GM21381 (cell line): ENCODE results near the gene TSR1.
"Not testable (repeated sequence)": the region's sequence is repeated elsewhere in the genome, so short reads cannot be mapped to it uniquely, and the experiment has no call there.

Experiments used
- ATAC-seq: cut with Tn5 transposase; IDR thresholded peaks from one replicate; pipeline ENCODE4 v1.9.1; 2021; ENCODE audit warnings: mild to moderate bottlenecking, moderate library complexity; ENCODE audit not compliant: unreplicated experiment

The TSR1 gene

DNA sequence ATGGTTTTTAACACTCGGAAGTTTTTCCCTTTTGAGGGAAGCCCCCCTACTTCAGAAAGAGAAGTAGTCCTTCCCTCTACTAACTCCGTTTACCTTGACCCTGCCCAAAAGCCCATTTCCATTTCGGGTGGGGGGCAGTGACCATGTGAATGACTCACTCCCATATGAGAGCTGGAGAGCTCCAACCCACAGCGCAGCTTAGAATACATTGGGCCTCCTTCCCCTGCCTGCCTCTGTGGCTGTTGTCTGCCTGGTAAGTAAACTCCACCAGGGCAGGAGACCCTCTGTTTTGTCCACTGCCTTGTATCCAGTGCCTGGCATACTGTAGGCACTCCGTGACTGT is 2.0 kb upstream of the TSR1 start:
- no peak for ATAC-seq

DNA sequence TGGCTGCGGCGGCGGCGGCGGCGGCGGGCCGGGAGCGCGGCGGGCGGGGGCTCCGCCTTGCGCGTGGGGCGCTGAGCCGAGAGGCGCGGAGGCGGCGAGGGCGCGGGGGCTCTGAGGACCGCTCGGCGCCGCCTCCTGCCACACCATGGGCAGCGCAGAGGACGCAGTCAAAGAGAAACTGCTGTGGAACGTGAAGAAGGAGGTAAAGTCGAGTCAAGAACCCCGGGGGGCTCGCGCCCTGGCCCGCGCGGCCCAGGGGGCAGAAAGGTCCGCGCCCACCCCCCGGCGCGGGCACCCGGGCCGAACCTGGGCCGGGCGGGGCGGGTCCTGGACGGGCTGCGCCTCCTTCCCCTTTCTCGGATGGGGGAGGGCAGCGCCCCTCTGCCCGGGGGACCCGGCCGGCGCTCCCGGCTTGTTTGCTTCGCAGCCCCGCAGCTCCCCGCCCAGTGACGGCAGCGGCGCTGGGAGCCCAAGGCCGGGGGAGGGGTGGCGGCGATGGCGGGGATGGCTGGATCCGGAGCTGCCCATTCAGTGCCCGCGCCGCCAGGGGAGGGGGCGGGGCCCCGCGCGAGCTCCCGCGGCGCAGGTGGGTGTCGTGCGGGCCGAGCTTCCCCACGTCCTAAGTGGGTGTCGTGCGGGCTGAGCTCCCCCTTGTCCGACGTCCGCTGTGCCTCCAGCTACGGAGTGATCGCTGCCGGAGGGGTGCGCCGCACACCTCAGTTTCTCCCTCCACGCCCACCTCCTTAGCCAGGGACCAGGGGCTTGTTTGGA is 1.5 kb upstream of the TSR1 start:
- no peak for ATAC-seq

DNA sequence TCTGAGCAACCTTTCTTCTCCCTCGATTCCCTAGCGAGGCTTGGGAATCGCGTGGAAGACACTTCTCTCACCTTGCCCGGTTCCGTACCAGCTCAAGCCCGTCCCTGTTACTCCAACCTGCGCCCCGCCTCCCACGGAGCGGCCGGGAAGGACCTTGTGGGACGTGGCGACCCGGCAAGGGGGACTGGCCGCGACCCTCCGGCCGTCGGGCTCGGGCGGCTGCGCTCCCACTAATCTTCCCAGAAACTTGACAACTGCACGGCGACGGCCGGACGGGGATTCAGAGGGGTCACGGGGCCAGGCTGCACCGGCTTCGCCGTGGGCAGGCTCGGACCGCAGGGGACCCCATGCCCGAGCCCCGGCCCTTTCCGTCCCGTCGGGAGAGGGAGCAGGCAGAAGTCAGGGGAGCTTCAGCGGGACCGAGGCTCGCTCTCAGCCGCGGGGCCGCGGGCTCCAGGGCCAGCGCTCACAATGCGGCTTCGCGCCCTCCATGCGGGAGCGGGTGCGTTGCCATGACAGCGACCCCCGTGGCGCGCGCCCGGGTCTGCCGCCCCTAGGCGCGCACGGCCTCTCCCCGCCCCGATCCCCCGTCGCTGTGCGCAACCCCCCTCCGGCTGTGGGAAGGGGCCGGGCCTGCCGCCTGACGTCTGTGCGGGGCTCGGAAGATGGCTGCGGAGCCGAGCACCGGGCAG is 741 bp upstream of the TSR1 start, which contains the start of gene SGSM2:
TSS of gene SGSM2 (plus strand) at position 650 of the 692 bp plus-strand sequence. CDS start 188 bp downstream, outside the sequence.
- ATAC-seq: no peak

DNA sequence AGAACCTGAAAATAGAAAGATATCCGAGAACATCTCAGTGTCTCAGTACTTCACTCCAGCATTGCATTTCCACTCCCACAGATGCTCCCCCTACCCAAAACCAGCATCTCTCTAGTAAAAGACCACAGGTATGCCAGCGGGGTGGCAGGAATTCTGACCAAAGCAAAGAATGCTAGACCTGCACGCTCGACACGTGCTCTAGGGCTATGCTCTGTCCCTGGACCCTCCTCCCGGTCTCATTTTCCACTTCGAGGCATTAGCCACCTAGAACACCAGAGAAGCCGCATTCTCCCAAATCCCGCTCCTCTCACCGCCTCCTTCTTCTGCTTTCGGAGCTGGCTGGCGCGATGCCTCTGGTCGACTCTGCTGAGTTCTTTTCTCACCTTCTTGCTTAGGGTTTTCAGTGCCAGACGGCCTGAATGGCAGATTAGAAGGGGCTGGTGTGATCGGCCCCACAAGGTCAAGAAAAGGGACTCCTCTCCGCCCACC is 487 bp downstream of the TSR1 start:
- ATAC-seq: no peak

DNA sequence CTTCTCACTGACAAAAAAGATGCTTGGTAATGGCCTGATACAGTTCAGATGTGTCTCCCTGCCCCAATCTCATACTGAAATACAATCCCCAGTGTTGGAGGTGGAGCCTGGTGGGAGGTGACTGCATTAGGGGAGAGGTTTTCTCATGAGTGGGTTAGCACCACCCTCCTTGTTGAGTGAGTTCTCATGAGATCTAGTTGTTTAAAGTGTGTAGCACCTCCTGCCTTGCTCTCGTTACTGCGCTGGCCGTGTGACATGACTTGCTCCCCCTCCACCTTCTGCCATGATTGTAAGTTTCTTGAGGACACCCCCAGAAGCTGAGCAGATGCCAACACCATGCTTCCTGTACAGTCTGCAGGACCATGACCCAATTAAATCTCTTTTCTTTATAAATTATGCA is 5.0 kb downstream of the TSR1 start:
- ATAC-seq: no peak

DNA sequence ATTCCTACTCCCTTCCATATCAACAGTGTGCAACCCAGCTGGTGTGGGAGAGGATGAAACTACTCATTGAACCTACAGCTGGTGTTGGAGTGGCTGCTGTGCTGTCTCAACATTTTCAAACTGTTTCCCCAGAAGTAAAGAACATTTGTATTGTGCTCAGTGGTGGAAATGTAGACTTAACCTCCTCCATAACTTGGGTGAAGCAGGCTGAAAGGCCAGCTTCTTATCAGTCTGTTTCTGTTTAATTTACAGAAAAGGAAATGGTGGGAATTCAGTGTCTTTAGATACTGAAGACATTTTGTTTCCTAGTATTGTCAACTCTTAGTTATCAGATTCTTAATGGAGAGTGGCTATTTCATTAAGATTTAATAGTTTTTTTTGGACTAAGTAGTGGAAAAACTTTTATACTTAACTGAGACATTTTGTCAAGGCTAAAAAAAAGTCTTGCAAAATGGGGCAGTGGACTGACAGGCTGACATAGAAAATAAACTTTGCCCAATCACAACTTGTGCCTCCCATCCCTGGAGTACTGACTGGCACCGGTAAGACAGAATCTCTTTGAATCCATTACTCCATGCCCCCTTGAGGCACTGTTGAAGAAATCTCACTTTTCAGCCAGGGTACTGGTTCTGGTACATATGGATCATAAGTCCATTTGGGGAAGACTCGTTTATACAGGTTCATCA is 12.5 kb downstream of the TSR1 start:
- ATAC-seq: no peak

DNA sequence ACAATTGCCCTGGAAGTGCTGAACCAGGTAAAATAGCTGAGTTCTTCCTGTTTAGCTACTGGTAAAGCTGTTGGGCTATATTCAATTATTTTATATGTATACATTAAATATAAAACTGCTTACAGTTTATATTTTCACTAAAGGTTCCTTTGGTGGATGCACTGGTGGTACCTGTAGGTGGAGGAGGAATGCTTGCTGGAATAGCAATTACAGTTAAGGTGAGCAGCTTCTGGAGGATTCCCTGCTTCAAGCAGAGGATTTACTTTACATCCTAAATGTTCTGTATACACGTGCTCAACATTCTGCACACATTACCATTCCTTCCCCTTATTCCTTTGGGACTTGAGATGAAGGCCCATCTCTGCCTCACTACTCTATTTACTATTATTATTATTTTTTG is 14.9 kb downstream of the TSR1 start:
- no peak for ATAC-seq

DNA sequence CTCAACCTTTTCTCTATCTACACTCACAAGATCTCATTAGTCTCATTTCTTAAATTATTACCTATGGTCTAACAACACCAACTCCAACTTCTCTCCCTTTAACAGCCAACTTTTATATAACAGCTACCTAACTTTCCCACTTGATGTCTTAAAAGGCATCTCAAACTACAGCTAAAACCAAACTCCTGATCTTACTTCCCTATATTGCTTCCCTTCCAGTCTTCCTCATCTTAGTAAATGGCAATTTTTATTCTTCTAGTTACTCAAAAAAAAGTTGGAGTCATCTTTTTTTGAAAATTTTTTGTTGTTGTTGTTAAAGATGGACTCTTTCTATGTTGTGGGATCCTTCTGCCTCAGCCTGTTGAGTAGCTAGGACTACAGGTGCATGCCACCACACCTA is 17.2 kb downstream of the TSR1 start:
- no peak for ATAC-seq

DNA sequence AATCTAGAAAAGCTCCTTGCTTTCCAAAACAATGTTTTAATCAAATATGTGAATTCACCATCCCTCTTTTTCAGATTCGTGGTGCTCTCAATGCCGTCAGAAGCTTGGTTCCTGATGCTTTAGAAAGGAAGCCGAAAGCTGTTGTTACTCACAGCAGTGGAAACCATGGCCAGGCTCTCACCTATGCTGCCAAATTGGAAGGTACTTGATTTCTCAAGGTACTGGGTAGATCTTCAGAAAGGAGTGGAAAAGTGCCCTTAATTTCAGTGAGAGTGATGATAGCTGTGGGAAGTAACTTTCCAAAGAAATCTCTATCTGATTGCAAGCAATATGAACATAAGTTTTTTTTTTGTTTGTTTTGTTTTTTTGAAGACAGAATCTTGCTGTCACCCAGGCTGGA is 18.5 kb downstream of the TSR1 start:
- ATAC-seq: no peak

DNA sequence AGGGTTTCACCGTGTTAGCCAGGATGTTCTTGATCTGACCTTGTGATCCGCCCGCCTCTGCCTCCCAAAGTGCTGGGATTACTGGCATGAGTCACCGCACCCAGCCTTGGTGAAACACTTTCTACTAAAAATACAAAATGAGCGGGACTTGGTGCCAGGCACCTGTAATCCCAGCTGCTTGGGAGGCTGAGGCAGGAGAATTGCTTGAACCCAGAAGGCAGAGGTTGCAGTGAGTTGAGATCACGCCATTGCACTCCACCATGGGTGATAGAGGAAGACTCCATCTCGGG is 19.4 kb downstream of the TSR1 start:
- not testable (repeated sequence) for ATAC-seq

DNA sequence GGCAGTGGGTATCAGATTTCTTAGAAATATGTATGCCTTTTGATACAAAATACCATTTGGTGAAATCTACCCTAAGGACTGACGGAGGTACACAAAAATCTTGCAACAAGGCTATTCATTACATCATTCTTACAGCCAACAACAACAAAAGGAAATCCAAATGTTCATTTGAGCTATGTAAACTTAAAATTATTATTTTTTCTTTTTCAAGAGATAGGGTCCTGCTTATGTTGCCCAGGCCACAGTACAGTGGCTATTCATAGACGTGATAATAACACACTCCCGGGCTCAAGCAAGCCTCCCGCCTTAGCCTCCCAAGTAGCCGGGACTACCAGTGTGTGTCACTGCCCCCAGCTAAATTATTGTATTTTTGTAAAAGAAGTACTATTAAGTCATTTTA is 23.5 kb downstream of the TSR1 start:
- ATAC-seq: no peak

DNA sequence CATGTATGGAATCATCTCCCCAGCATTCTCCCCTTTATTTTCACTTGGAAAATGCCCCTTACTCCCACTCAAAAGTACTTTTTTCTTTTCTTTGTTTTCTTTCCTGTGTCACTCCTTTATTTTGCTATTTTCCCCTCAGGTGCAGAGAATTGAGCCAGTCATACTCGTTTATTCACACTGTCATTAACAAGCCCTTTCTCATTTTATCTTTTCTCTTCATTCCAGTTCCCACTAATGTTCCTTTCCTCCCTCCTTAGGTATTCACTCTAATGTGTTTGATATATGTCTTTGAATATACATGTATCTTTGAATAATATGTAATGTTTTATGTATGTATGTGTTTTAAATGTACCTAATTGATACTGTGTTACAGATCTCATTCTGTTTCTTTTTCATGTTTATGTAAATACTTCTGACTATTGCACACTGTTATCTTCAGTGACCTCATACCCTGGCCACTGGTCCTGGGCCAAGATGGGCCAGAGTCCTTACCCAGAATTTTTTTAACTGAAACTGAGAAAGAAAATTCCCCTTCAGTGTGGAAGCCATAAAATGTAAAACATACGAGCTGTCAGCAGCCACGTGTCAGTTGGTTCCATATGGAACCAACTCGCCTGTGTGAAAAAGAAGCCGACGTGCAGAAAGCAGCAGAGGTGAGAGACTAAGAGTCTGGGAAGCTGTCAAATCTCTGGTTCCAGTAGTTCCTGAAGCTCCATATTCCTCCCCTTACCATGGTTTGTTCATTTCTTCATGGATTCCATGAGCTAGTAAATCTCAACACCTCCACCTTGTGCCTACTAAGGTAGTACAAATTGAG is 26.7 kb downstream of the TSR1 start:
- no peak for ATAC-seq

DNA sequence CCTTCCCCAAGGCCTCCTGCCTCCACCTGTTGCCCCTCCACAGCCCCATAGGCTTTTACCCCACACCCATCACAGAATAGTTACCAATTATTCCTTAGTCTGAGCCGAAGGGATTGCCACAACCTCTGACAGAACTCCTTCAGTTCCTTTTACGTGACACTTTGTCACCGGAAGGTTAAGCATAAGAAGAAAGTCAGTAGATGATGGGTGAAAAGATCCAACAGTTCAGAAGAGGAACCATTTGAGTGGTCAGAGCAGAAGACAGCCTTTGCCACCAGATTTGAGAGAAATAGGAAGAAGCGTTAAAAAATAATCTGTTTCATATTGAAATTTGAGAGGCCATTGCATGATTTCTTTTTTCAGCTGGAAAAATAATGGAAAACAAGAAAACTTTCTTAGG is 31.3 kb downstream of the TSR1 start:
- no peak for ATAC-seq

DNA sequence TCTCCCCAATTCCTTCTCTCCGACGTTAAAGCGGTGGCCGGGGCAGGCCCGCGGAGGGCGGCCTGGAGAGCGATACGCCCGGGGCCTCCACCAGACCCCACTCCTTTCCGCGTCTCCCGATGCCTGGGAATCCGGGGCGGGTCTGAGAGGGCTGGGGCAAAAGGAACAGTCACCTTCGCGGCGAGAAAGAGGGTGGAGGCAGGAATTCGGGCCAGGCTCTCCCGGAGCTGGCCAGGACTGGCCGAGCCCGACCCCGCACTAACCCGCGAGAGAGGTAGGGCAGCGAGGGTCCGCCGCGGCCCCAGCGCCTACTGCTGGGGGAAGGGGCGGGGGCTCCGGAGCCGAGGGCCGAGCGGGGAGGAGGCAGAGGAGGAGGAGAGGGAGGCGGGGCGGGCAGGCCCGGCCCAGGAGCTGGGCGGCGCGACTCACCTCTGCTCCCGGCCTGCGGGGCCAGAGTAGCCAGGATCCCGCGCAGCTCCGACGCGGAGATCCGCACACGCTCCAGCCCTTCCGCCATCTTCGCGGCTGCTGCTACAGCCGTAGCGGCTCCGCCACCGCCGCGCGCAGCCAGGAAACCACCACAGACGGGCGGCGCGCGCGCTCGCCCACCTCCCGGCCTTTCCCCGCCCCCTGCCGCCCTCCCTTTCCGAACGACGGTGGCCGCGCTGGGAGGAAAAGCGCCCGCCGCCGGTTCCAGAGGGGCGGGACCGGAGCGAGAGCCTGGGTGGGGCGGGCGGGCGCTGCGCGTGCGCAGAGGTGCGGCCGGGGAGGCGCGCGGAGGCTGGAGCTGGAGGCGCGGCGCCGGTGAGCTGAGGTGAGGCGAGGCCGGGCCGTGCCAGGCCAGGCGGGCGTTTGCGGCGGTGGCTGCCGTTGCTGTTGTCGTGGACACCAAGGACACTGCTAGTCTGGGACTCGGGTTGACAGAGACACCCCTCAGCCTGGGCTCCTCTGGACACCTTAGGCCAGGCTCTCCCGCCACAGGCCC is 32.8 kb downstream of the TSR1 start, which contains the start of the genes SMG6 and SRR:
TSS of gene SMG6 (minus strand) at position 582 of the 985 bp plus-strand sequence. CDS start at position 517, 65 bp downstream.
TSS of gene SRR (plus strand) at position 747 of the 985 bp plus-strand sequence. CDS start 11,611 bp downstream, outside the sequence.
- ATAC-seq: peak; percentile 80

DNA sequence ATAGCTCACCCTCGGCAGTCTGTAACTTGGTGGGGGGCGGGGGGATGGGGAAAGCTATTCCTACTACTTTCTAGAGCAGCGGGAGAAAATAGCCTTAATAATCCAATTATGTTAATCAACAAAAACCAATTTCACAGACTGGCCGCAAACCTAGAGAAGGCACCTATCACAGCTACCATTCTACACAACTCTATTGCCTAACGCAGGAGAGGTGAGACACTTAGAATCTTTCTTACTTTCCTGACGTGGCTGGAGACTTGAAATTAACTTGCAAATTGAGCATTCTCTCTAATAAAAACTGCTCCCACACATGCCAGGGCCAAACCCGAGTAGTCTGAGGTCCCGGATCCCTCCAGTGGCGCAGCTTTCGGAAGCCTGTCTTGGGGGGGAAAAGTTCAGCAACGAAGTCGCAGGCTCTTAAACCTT is 33.5 kb downstream of the TSR1 start:
- ATAC-seq: no peak

DNA sequence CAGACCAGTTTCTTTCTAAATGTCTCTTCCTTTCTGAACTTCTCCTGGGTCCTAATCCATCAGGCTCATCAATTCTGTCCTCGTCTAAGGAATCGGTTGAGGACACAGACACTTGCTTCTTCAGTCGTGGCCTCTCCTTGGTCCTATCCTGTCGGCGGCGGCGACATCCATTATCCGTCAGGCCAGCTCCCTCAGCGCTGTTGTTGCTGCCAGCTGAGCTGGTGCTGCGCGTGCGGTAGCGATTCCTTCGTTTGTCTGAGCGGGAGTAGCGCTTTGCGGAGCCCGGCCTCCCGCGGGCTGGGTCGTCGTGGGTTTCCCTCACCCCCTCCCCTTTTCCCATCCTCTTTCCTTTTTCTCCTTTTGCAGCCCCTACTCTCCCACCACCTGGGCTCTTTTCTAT is 36.5 kb downstream of the TSR1 start:
- no peak for ATAC-seq

DNA sequence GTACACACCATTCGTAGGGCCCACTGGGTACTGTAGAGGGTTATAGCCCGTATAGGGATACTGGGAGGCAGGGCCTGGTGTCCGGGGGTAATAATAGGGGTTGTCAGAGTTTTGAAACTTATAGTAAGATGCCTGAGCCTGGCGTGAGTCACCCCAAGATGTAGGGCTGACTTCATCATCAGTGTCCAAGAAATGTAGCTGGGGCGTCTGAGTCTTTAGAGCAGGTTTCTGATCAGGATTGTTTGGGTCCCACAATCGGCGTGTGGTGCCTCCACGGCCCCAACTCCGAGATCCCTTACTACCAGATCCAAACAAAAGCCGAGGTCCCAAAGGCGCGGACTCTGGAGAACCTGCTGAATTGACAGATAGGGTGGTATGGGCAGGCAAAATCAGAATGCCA is 37.1 kb downstream of the TSR1 start:
- ATAC-seq: no peak

DNA sequence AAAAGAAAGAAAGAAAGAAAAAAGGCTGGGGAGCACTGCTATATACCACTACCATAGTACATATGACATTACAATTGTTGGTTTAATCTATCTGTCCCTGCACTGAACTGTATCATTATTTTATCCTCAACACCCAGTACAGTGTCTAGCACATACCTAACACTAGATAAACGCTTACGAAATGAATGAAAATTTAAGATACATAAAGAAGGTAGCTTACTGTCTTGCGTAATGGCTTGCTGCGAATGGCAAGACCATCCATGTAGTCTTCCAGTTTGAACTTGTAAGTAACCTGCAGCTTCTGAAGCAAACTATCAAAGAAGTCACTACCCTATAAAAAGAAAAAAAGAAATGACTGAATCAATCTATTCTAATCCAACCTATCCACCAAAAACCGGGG is 39.2 kb downstream of the TSR1 start:
- ATAC-seq: no peak

DNA sequence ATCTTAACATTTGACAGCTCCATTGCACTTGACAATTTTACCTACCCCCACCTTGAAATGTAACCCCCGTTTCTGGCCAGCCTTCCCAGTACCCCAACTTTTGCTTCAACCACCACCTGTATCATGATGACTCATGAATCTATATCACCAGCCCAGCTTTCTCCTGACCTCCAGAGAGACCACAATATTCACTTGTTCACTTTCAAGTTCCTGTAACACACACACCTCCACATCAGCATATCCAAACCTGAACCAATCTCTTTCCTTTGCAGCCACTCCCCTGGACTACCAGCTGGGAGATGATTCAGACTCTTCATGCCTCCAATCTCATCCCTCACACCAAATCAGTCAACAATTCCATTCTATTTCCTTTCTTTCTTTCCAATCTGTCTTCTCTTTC is 40.7 kb downstream of the TSR1 start:
- no peak for ATAC-seq

DNA sequence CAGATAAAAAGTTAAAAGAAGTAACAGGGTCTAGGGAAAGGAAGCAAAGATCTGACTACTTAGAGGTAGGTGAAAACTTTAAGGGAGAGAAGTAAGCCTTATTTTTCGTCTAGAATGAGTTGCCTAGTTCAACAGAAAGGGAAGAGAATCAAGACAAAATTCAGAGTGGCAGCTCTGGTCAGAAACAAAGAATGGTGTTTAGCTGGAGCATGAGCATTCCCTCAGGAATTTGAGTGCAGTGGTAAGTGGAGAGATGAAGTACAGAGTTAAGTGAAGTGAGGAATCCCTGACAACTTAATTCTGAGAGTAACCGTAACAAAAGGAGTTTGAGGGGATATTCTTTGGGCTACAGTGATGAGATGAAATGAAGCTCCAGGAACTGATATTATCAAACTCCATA is 44.2 kb downstream of the TSR1 start:
- no peak for ATAC-seq
